H1 (cell line): Measurements from ENCODE around the gene G6PC3. TPM values are rescaled to one million over a fixed set of nuclear protein-coding genes. Genes with fewer than 3 reads are reported as not detected.
A peak's percentile ranks its signal among the peaks of the same experiment; 100 is the strongest.

Experiments
- ATF2 ChIP-seq: IDR thresholded peaks from 2 replicates; pipeline ENCODE4 v1.6.1; 2012; ENCODE audit warnings: low read length, inconsistent platforms
- ATF3 ChIP-seq: IDR thresholded peaks from 2 replicates; pipeline ENCODE4 v1.6.1; 2011; ENCODE audit warnings: low read depth, mild to moderate bottlenecking, low read length; ENCODE audit not compliant: insufficient read depth
- CBX5 ChIP-seq: fragments of 300-800, 300-1000 bp; sonication (generic); IDR thresholded peaks from 2 replicates; pipeline ENCODE4 v1.7.1; 2016; ENCODE audit warnings: antibody characterized with exemption, low read length, low read depth
- CHD2 ChIP-seq: IDR thresholded peaks from 2 replicates; pipeline ENCODE4 v1.6.1; 2012; ENCODE audit warnings: low read length, improper control_type of control experiment
- CTBP2 ChIP-seq: IDR thresholded peaks from 2 replicates; pipeline ENCODE4 v1.7.0; 2011; ENCODE audit warnings: borderline replicate concordance, mild to moderate bottlenecking, moderate library complexity, mixed read lengths, low read length; ENCODE audit not compliant: insufficient read depth, insufficient read length
- HDAC2 ChIP-seq, 2 experiments: fragments of 300-600 bp in 1 of 2; sonication (generic) in 1 of 2; IDR thresholded peaks; 2 replicates each; pipeline ENCODE4 v1.6.1; 2011 to 2012; ENCODE audit warnings: low read depth in 2 of 2, low read length in 2 of 2, mild to moderate bottlenecking in 2 of 2, moderate library complexity in 2 of 2, borderline replicate concordance in 1 of 2, inconsistent platforms in 1 of 2
- POLR2AphosphoS5 ChIP-seq: IDR thresholded peaks from 2 replicates; pipeline ENCODE4 v1.6.1; 2011; ENCODE audit warnings: low read depth, low read length
- POU5F1 ChIP-seq: IDR thresholded peaks from 2 replicates; pipeline ENCODE4 v1.6.1; 2011; ENCODE audit warnings: low read depth, mild to moderate bottlenecking, low read length, moderate library complexity
- RAD21 ChIP-seq, 2 experiments: IDR thresholded peaks in 1 of 2; conservative IDR thresholded peaks in 1 of 2; 2 replicates each; pipeline ENCODE4 v1.6.1; 2011; ENCODE audit warnings: low read depth in 2 of 2, low read length in 2 of 2, improper control_type of control experiment in 1 of 2, inconsistent platforms in 1 of 2, mild to moderate bottlenecking in 1 of 2, moderate library complexity in 1 of 2
- RFX5 ChIP-seq: IDR thresholded peaks from 2 replicates; pipeline ENCODE4 v1.6.1; 2011; ENCODE audit warnings: low read depth, low read length, improper control_type of control experiment, borderline replicate concordance
- SP1 ChIP-seq: IDR thresholded peaks from 2 replicates; pipeline ENCODE4 v1.6.1; 2011; ENCODE audit warnings: low read depth, low read length
- polyA plus RNA-seq, 7 experiments: library from polyadenylated mRNA; depleted of rRNA in 3 of 7; stranded (reverse) in 5 of 7; unstranded in 2 of 7; fragments of >200 nt in 5 of 7; fragments of 200-250 nt in 2 of 7; gene quantifications; 1 replicate in 5 of 7; 2 replicates in 1 of 7; 4 replicates in 1 of 7; pipeline versions ENCODE4 v1.2.1 to v1.2.3, GENCODE V29; 2011 to 2013; ENCODE audit warnings: missing spikeins in 2 of 7, mixed read lengths in 2 of 7
- total RNA-seq: library from RNA; stranded (reverse); fragmentation: NEBNext Ultra II Directional; extraction: Animal tissue kit (Norgen Biotek cat#: 25700); gene quantifications from 2 replicates; pipeline ENCODE4 v1.2.1, GENCODE V29; 2021

G6PC3 gene
- total and polyA plus RNA-seq, 2 of the 8 experiments (the other 6 are each of a cell fraction or from before 2014, with no cell fraction given) = 104 to 343 TPM

GRCh38 chr17:44095647-44096496 lies 25.3 kb downstream of the G6PC3 start (continued):
- TF ChIP-seq CHD2 = no peak
- no peak for TF ChIP-seq HDAC2 (IDR thresholded peaks at IDR 0.05; ENCODE audit: borderline replicate concordance in 1 of 2, low read depth in 2 of 2, low read length in 2 of 2)
- peak; percentile 46 for TF ChIP-seq SP1
- no peak for TF ChIP-seq POU5F1
- TF ChIP-seq RAD21 (IDR thresholded peaks at IDR 0.05 in 1 of 2, conservative IDR thresholded peaks at IDR 0.05 in 1 of 2; ENCODE audit: low read depth in 2 of 2, low read length in 2 of 2) = peak in 1 of 2 experiments; percentile 0; a peak in 1 of 4 replicates
- TF ChIP-seq CBX5 = no peak
- TF ChIP-seq CTBP2 = no peak
- no peak for TF ChIP-seq RFX5
- TF ChIP-seq ATF3 = no peak
- 0 out of 2 replicates have a peak, but pooled peaks have one; percentile 42 for TF ChIP-seq ATF2
- TF ChIP-seq POLR2AphosphoS5 = peak; percentile 70
